Measurements from ENCODE around the gene LRPPRC.

- TF ChIP-seq TAF1 (IDR thresholded peaks at IDR 0.05; ENCODE audit: borderline replicate concordance, insufficient read depth, low read length) (no peak), POLR2AphosphoS5 (IDR thresholded peaks at IDR 0.05; ENCODE audit: low read depth, low read length) (no peak)
Measured at GRCh38 chr2:43898134-43898837, 97.5 kb downstream of the LRPPRC start.

Measured in PFSK-1 (cell line).